MM.1S (cell line): ENCODE data around the gene GPS1.

Experiments used
- DNase-seq: peaks from one replicate; pipeline ENCODE4 v3.0.0-alpha.2; 2015
- H2AFZ ChIP-seq: fragments of 300-600 bp; sonication (generic); 2 replicates; pipeline ENCODE4 v1.6.0; 2016; ENCODE audit warnings: antibody characterized with exemption, low read length
- H3F3A ChIP-seq: fragments of 300-600 bp; sonication (generic); 2 replicates; pipeline ENCODE4 v1.6.1; 2016; ENCODE audit warnings: mild to moderate bottlenecking, antibody characterized with exemption, low read length, moderate library complexity, mixed read lengths; ENCODE audit not compliant: insufficient read depth
- H3K27ac ChIP-seq: fragments of 300-600 bp; sonication (generic); 2 replicates; pipeline ENCODE4 v1.5.1; 2016; ENCODE audit warnings: mild to moderate bottlenecking, low read length
- H3K27me3 ChIP-seq: fragments of 300-600 bp; sonication (generic); replicated peaks from 2 replicates; pipeline ENCODE4 v1.6.0; 2016; ENCODE audit warnings: low read length; ENCODE audit not compliant: insufficient read depth
- H3K36me3 ChIP-seq: fragments of 300-600 bp; sonication (generic); replicated peaks from 2 replicates; pipeline ENCODE4 v1.6.1; 2016; ENCODE audit warnings: mild to moderate bottlenecking, low read length, mixed read lengths; ENCODE audit not compliant: insufficient read depth
- H3K4me1 ChIP-seq: fragments of 300-600 bp; sonication (generic); 2 replicates; pipeline ENCODE4 v1.6.1; 2016; ENCODE audit warnings: low read length, mixed read lengths
- H3K4me2 ChIP-seq: fragments of 300-600 bp; sonication (generic); 2 replicates; pipeline ENCODE4 v1.6.0; 2016; ENCODE audit warnings: low read depth, low read length
- H3K4me3 ChIP-seq: fragments of 300-600 bp; sonication (generic); 2 replicates; pipeline ENCODE4 v1.5.1; 2016; ENCODE audit warnings: low read length, mixed read lengths
- H3K79me2 ChIP-seq: fragments of 300-600 bp; sonication (generic); 2 replicates; pipeline ENCODE4 v1.6.1; 2016; ENCODE audit warnings: mixed run types, low read length, mixed read lengths
- H3K9ac ChIP-seq: fragments of 300-600 bp; sonication (generic); 2 replicates; pipeline ENCODE4 v1.6.1; 2016; ENCODE audit warnings: low read length, mixed read lengths
- H3K9me2 ChIP-seq: fragments of 300-600 bp; sonication (generic); replicated peaks from 2 replicates; pipeline ENCODE4 v1.6.1; 2016; ENCODE audit warnings: mild to moderate bottlenecking, low read length, mixed read lengths; ENCODE audit not compliant: insufficient read depth
- H3K9me3 ChIP-seq: fragments of 300-600 bp; sonication (generic); replicated peaks from 2 replicates; pipeline ENCODE4 v1.6.1; 2016; ENCODE audit warnings: mild to moderate bottlenecking, low read length, mixed read lengths; ENCODE audit not compliant: insufficient read depth
- H4K20me1 ChIP-seq: fragments of 300-600 bp; sonication (generic); 2 replicates; pipeline ENCODE4 v1.6.1; 2016; ENCODE audit warnings: mild to moderate bottlenecking, low read length, moderate library complexity, mixed read lengths; ENCODE audit not compliant: insufficient read depth
- CTCF ChIP-seq: fragments of 300-600 bp; sonication (generic); IDR thresholded peaks from 2 replicates; pipeline ENCODE4 v1.5.1; 2016; ENCODE audit warnings: antibody characterized with exemption, low read length, mixed read lengths
- EZH2 ChIP-seq: fragments of 300-600 bp; sonication (generic); optimal IDR thresholded peaks from 2 replicates; pipeline ENCODE3; 2017; ENCODE audit warnings: low read depth, mild to moderate bottlenecking, antibody characterized with exemption, low read length, mixed read lengths
- EZH2phosphoT487 ChIP-seq: fragments of 300-600 bp; sonication (generic); IDR thresholded peaks from 2 replicates; pipeline ENCODE4 v1.6.1; 2018; ENCODE audit warnings: antibody characterized with exemption, low read length

The GPS1 gene

DNA sequence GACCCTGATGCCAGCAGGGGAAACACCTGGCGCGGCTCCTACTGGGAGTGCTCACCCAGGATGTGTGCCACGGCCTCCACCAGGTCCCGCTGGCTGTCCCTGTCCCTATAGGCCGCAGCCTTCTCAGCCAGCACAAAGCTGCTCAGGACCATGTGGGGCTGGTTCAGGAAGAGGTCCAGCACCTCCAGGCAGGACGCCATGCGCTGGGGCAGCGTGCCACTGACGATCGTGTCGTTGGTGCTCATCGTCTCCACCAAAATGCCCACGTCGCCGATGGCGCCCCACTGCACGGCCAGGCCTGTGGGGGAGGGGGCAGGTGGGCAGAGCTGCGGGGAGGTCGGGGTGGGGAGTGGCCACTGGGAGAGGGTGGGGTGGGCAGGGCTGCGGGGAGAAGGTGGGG lies 29.8 kb downstream of the GPS1 start:
- Histone ChIP-seq H3K4me2 (no peak overlapping the region), H3K9ac (no peak overlapping the region), H3K9me2 (no peaks in the 10 kb centered on the region), H3K27me3 (no peaks in the 10 kb centered on the region), H3K4me1 (no peaks in the 10 kb centered on the region), H3K79me2 (no peaks in the 10 kb centered on the region), H3K4me3 (no peak overlapping the region), H3K9me3 (no peaks in the 10 kb centered on the region), H3K36me3 (peaks cover 13% of the 10 kb centered on the region), H3K27ac (no peak overlapping the region), H2AFZ (no peak overlapping the region), H4K20me1 (no peaks in the 10 kb centered on the region), H3F3A (peaks cover 3% of the 10 kb centered on the region; the same call in 1 of the 2 replicates)
- no peak for DNase-seq
- no peak for TF ChIP-seq EZH2
- TF ChIP-seq EZH2phosphoT487: no peak
- TF ChIP-seq CTCF: no peak

- H3K27me3 ChIP-seq: no peaks in the 10 kb centered on the region
- no peaks in the 10 kb centered on the region for H3K4me1 ChIP-seq
- no peak for DNase-seq
- no peaks in the 10 kb centered on the region for H3K79me2 ChIP-seq
- H3F3A ChIP-seq: peaks cover under 1% of the 10 kb centered on the region; the same call in 1 of the 2 replicates
- no peak overlapping the region for H3K27ac ChIP-seq
- TF ChIP-seq CTCF (no peak), EZH2 (no peak), EZH2phosphoT487 (no peak)
- H3K4me2 ChIP-seq: no peak overlapping the region
- H3K9me2 ChIP-seq: no peaks in the 10 kb centered on the region
- H3K9me3 ChIP-seq: no peaks in the 10 kb centered on the region
- H3K9ac ChIP-seq: no peak overlapping the region
- no peak overlapping the region for H2AFZ ChIP-seq
- no peak overlapping the region for H3K4me3 ChIP-seq
- H4K20me1 ChIP-seq: no peaks in the 10 kb centered on the region
- peaks cover 13% of the 10 kb centered on the region for H3K36me3 ChIP-seq
Measured at GRCh38 chr17:82081966-82082365, 30.3 kb downstream of the GPS1 start.

DNA sequence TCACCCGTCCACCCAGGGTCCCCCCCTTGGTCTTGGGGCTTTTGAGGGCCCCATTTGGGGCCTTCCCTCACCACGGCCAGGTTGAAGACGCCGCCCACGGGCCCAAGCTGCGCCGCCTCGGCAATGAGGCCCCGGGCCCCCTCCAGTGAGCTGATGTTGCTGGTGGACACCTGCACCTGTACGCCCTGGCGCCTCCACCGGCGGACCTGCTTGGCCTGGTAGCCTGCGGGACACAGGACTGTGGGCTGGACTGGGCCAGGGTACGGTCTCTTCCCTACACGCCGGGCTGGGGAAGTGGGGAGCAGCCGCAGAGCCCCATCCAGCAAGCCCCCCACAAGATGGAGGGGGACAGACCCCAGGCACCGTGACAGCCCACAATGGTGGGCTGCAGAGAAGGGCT lies 30.8 kb downstream of the GPS1 start:
- Histone ChIP-seq H3F3A (no peaks in the 10 kb centered on the region; the same call in 1 of the 2 replicates), H3K9me3 (no peaks in the 10 kb centered on the region), H3K36me3 (peaks cover 13% of the 10 kb centered on the region), H2AFZ (no peak overlapping the region), H3K9ac (no peak overlapping the region), H4K20me1 (no peaks in the 10 kb centered on the region), H3K79me2 (no peaks in the 10 kb centered on the region), H3K27me3 (no peaks in the 10 kb centered on the region), H3K4me2 (no peak overlapping the region), H3K9me2 (no peaks in the 10 kb centered on the region), H3K4me3 (no peak overlapping the region), H3K27ac (no peak overlapping the region), H3K4me1 (no peaks in the 10 kb centered on the region)
- TF ChIP-seq EZH2 (no peak), EZH2phosphoT487 (no peak), CTCF (no peak)
- DNase-seq: no peak
